ENCODE data around the gene SLC51B.
"Not testable (repeated sequence)": the region's sequence is repeated elsewhere in the genome, so short reads cannot be mapped to it uniquely, and the experiment has no call there.

The SLC51B gene

DNA sequence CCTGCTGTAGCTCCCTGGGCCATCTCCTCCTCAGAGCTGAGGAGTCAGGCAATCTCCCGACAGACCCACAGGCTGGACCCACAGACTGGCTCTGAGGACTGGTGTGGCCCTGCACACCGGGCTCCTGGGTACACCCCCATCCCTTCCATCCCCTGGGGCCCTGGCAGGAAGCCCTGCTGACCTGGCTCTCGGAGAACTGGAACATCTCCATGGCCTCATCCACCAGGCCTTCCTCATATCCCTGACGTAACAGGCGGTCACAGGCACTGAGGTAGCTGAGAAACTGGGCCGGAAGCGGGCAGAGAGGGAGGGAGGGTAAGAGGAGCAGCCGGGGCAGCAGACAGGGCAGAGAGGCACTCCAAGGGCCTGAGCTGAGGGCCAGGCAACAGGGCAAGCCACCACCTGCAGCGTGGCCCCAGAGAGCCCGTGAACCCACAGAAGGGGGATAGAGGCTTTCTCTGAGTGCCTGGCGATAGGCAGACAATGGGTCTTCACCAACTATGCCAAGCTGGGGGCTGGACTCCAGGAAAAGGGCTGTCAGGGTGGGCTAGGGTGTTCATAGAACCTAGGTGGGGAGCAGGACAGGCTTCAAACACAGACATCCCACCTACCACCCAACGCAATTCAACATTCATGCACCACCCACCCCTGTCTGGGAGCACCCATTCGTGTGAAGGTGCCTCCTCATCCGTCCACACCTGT, 49.3 kb downstream of the SLC51B start:
- TF ChIP-seq CTCF (IDR thresholded peaks at IDR 0.05; ENCODE audit: low read depth, low read length, missing control alignments), result no peak

DNA sequence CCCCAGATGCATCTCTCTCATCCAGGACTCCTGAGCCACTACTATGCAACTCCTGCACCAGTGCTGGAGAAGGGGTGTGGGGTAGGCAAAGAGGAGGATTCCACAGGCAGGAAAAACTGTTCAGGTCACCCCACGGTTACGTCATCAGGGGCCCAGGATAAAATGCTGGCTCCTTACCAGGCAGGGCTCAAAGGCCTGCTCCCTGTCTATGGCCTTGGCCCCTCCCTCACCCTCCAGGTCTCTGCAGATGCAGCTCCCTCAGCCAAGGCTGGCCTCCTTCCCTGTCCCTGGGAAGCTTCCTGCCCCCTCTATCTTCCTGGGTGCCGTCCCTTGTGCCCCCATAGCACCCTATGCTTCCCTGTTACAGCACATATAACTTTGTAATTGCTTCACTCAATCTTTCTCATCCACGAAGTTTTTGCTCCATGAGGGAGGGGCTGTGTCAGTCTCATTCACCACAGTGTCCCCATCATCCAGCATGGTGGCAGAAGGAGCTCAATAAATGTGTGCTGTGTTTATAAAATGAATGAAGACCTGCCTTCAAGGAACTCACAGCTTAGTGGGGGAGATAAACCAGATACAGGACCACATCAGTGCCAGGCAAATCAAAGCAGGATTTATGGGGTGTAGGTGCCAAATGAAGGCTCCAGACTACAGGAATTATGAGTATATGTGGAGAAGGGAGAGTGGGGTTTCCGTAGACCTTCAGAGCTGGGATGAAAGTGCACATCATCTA, 50.0 kb downstream of the SLC51B start:
- no peak overlapping the region for H3K4me3 ChIP-seq (ENCODE audit: low read depth, low read length)
- no peak for TF ChIP-seq CTCF (IDR thresholded peaks at IDR 0.05; ENCODE audit: low read depth, low read length, missing control alignments)
- DNase-seq (ENCODE audit: low read depth), result no peak

More for the DNA sequence above, 49.3 kb downstream of the SLC51B start:
- no peak overlapping the region for H3K4me3 ChIP-seq (ENCODE audit: low read depth, low read length)
- DNase-seq (ENCODE audit: low read depth), result no peak

DNA sequence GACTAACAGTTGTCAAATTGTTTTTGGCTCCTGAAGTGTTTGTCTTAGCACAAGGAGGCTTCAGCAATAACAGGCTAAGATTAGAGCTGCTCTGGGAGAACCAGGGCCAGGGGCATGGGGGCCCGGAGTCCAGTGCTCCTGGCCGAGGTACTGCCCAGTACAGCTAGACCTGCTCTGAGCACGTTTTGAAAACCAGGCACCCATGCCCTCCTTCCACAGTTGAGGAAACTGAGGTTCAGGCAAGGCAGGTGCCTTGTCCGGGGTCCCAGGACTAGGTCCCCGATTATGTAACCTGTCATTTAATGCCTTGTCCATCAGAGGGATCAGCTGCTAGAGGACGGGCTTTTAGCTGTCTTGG, 50.5 kb downstream of the SLC51B start:
- no peak for DNase-seq (ENCODE audit: low read depth)
- TF ChIP-seq CTCF (IDR thresholded peaks at IDR 0.05; ENCODE audit: low read depth, low read length, missing control alignments), result no peak
- H3K4me3 ChIP-seq (ENCODE audit: low read depth, low read length), result no peak overlapping the region

- no peak for DNase-seq (ENCODE audit: low read depth)
- no peak overlapping the region for H3K4me3 ChIP-seq (ENCODE audit: low read depth, low read length)
- no peak for TF ChIP-seq CTCF (IDR thresholded peaks at IDR 0.05; ENCODE audit: low read depth, low read length, missing control alignments)
Observed at GRCh38 chr15:65096481-65097385, 51.5 kb downstream of the SLC51B start.

DNA sequence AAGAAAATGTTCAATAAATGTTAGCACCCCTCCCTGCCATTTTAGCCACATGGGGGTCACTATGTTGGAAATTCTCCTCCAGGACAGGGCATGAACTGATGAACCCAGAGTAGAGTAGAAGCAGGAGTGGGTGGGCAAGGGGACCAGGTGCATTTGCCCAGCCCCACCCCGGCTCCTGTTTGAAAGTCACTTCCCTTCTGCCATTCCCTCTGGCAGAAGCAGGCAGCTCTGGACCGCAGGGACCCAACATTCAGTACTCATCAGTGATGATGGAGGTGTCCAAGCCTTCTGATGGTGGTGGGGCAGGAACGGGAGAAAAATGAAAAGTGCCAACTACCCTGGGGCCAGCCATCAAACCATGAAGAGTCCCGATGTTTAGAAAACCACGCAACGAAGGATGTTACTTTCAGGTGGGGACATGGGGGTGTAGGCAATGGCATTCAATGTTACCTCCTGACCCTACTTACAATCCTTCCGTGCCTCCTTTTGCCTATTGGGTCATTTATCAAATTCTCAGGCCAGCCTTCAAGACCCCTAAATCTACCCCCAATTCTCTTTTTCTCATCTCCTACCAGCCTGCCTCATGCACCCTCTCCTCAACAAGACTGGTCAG, 52.6 kb downstream of the SLC51B start:
- DNase-seq (ENCODE audit: low read depth), result no peak
- TF ChIP-seq CTCF (IDR thresholded peaks at IDR 0.05; ENCODE audit: low read depth, low read length, missing control alignments), result no peak
- no peak overlapping the region for H3K4me3 ChIP-seq (ENCODE audit: low read depth, low read length)

DNA sequence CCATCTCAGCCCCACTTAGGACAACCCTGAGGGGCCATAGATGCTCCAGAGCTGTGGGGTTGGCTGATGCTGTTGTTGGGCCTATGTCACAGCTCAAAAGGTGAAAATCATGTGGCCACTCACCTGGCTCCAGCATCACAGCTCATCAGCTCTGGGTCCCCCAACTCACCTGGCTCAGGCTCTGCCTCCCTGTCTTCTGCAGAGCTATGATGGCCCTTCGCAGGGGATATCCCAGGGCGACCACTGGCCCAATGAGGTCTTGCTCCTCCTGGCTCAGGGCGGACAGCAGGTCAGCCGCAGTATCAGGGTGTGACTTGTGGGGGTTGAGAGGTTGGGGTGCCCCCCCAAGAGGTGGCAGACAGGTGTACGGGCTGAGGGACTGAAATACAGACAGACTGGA, 54.1 kb downstream of the SLC51B start:
- H3K4me3 ChIP-seq (ENCODE audit: low read depth, low read length), result no peak overlapping the region
- no peak for DNase-seq (ENCODE audit: low read depth)
- TF ChIP-seq CTCF (IDR thresholded peaks at IDR 0.05; ENCODE audit: low read depth, low read length, missing control alignments), result no peak

DNA sequence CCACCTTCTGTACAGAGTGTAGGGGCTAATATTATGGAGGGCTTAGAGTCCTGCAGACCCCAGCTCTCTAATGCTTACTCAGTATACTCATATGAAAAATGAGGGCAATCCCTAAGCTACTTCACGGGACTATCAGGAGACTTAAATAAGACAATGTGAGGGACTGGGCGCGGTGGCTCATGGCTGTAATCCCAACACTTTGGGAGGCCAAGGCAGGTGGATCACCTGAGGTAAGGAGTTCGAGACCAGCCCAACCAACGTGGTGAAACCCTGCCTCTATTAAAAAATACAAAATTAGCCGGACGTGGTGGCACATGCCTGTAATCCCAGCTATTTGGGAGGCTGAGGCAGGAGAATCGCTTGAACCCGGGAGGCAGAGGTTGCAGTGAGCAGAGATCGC, 54.6 kb downstream of the SLC51B start:
- not testable (repeated sequence) for DNase-seq (ENCODE audit: low read depth); H3K4me3 ChIP-seq (ENCODE audit: low read depth, low read length)

Measured in GM12864 (cell line).